OCI-LY3 (cell line): ENCODE results near the gene BAHD1.

Source experiments
- H2AFZ ChIP-seq: fragments of 200-600, 300-600 bp; shearing (Covaris generic); 2 replicates; pipeline ENCODE4 v1.6.0; 2014; ENCODE audit warnings: antibody characterized with exemption, low read depth, low read length
- H3K27ac ChIP-seq: fragments of 200-600, 300-600 bp; sonication (generic); 2 replicates; pipeline ENCODE4 v1.5.1; 2014; ENCODE audit warnings: mild to moderate bottlenecking, low read length, moderate library complexity, mixed read lengths
- H3K27me3 ChIP-seq: fragments of 200-600, 300-600 bp; sonication (generic); 2 replicates; pipeline ENCODE4 v1.6.1; 2014; ENCODE audit warnings: low read depth, low read length, mixed read lengths
- H3K36me3 ChIP-seq: fragments of 200-600, 300-600 bp; sonication (generic); replicated peaks from 2 replicates; pipeline ENCODE3; 2014; ENCODE audit warnings: low read depth, low read length, mixed read lengths
- H3K4me1 ChIP-seq: fragments of 300-600, 200-600 bp; sonication (generic); 2 replicates; pipeline ENCODE4 v1.6.1; 2014; ENCODE audit warnings: low read length, mixed read lengths
- H3K4me2 ChIP-seq: fragments of 200-600, 300-600 bp; sonication (generic); 2 replicates; pipeline ENCODE4 v1.6.1; 2014; ENCODE audit warnings: low read length, mixed read lengths
- H3K4me3 ChIP-seq: fragments of 300-600, 200-600 bp; sonication (generic); 2 replicates; pipeline ENCODE4 v1.5.1; 2014; ENCODE audit warnings: antibody characterized with exemption, mild to moderate bottlenecking, low read length, moderate library complexity
- H3K79me2 ChIP-seq: fragments of 300-600, 200-600 bp; shearing (Covaris generic); 2 replicates; pipeline ENCODE4 v1.6.1; 2014; ENCODE audit warnings: mild to moderate bottlenecking, low read length, mixed read lengths
- H3K9ac ChIP-seq: fragments of 300-600, 200-600 bp; shearing (Covaris generic); 2 replicates; pipeline ENCODE4 v1.6.0; 2014; ENCODE audit warnings: mild to moderate bottlenecking, low read length, moderate library complexity
- H3K9me3 ChIP-seq: fragments of 200-600, 300-600 bp; shearing (Covaris generic); 2 replicates; pipeline ENCODE4 v1.6.1; 2014; ENCODE audit warnings: low read length, mixed read lengths; ENCODE audit not compliant: insufficient read depth
- H4K20me1 ChIP-seq: fragments of 200-600, 300-600 bp; sonication (generic); 2 replicates; pipeline ENCODE4 v1.6.1; 2016; ENCODE audit warnings: low read length, mixed read lengths; ENCODE audit not compliant: insufficient read depth
- EZH2phosphoT487 ChIP-seq: fragments of 200-600 bp; shearing (Covaris generic); IDR thresholded peaks from 2 replicates; pipeline ENCODE4 v1.6.1; 2018; ENCODE audit warnings: antibody characterized with exemption, mixed run types, low read depth
- TF ChIP-seq, protein P1 (sequence below): fragments of 200-600, 300-600 bp; sonication (generic); IDR thresholded peaks from 2 replicates; pipeline ENCODE4 v1.5.1; 2014; ENCODE audit warnings: antibody characterized with exemption, low read length, low read depth

Gene BAHD1

DNA sequence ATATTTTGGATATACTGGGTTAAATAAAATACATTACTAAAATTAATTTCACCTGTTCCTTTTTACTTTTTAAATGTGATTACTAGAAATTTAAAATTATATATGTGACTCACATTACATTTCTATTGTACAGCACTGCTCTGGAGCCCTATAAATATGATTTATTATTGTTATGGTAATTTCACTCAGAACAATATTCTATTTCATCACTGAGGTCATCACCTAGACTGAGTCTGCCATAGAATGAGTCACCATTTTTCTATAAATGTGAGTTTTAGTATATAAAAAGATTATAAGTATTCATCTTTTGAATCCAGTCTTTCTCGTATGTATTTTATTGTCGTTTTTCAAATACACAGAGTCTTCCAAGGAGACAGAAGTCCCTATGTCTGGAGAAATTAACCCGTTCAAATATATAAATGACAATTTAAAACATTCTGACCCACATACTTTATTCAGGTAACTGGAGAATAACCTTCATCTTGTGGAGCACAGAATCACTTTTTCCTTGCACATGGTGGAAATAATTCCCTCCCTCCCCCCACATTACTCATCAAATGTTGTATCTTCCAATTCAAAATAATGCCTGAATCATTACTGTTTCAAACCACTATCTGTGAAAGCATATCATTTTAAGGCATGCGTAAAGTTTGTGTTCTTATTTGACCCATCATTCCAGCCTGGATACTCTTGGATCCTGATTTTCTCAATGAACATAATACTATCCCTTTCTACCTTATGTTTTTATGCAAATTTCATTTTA is 60.0 kb downstream of the BAHD1 start:
- Histone ChIP-seq H4K20me1 (no peaks in the 10 kb centered on the region), H3K4me2 (no peak overlapping the region), H2AFZ (no peak overlapping the region), H3K27me3 (peaks cover 31% of the 10 kb centered on the region), H3K9ac (no peak overlapping the region), H3K4me1 (no peaks in the 10 kb centered on the region), H3K27ac (no peak overlapping the region), H3K4me3 (no peak overlapping the region), H3K9me3 (no peaks in the 10 kb centered on the region), H3K36me3 (no peaks in the 10 kb centered on the region), H3K79me2 (no peaks in the 10 kb centered on the region)
- TF ChIP-seq, protein P1, sequence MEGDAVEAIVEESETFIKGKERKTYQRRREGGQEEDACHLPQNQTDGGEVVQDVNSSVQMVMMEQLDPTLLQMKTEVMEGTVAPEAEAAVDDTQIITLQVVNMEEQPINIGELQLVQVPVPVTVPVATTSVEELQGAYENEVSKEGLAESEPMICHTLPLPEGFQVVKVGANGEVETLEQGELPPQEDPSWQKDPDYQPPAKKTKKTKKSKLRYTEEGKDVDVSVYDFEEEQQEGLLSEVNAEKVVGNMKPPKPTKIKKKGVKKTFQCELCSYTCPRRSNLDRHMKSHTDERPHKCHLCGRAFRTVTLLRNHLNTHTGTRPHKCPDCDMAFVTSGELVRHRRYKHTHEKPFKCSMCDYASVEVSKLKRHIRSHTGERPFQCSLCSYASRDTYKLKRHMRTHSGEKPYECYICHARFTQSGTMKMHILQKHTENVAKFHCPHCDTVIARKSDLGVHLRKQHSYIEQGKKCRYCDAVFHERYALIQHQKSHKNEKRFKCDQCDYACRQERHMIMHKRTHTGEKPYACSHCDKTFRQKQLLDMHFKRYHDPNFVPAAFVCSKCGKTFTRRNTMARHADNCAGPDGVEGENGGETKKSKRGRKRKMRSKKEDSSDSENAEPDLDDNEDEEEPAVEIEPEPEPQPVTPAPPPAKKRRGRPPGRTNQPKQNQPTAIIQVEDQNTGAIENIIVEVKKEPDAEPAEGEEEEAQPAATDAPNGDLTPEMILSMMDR: no peak
- TF ChIP-seq EZH2phosphoT487: no peak

DNA sequence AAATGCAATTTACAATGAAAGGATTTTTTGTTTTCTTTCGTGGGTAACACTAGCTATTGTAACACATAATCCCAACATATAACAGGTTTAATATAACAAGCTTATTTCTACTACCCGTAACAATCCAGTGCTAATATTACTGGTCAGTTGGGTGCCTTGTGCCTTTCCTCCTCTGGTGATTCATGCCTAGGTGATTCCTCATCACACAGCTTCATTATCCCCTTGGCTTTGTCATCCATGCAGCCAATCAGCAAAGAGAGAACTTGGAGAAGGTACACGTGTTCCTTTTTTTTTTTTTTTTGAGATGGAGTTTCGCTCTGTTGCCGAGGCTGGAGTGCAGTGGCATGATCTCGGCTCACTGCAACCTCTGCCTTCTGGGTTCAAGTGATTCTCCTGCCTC is 60.7 kb downstream of the BAHD1 start:
- no peak overlapping the region for H3K4me2 ChIP-seq
- no peak overlapping the region for H3K27ac ChIP-seq
- H3K9ac ChIP-seq: no peak overlapping the region
- H3K27me3 ChIP-seq: peaks cover 31% of the 10 kb centered on the region
- no peak overlapping the region for H3K4me3 ChIP-seq
- no peaks in the 10 kb centered on the region for H4K20me1 ChIP-seq
- H3K36me3 ChIP-seq: no peaks in the 10 kb centered on the region
- H3K4me1 ChIP-seq: peaks cover 1% of the 10 kb centered on the region; the same call in 1 of the 2 replicates
- no peaks in the 10 kb centered on the region for H3K9me3 ChIP-seq
- TF ChIP-seq, protein P1: no peak
- TF ChIP-seq EZH2phosphoT487: no peak
- no peak overlapping the region for H2AFZ ChIP-seq
- H3K79me2 ChIP-seq: no peaks in the 10 kb centered on the region

DNA sequence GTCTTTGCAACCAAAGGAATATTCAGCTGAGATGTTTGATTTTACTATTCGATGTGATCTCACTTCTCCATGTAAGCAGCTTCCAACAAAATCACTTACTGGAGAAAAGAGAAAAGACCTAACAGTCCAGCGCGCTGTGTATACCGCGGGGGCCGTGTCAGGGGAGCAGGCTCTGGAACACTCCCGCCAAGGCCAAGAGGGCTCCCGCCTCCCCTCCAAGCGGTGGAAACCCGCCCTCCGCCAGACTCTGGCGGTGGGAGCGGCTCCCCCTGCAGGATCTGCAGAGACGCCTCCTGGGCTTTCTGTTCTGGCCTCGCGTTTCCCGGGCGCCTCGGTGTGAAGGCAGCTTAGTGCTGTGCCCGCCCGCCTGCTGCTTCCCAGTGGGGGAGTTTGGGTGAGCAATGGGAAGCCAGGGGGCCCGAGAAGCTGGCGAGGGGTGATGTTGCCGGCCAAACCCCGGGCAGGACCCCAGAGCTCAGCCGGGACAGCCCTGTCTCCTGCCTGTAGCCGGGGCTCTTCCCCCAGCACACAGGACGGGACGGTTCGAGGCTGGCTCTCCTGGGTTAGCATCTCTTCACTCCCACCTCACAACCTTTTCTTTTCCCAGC is 66.3 kb downstream of the BAHD1 start:
- no peaks in the 10 kb centered on the region for H4K20me1 ChIP-seq
- no peaks in the 10 kb centered on the region for H3K79me2 ChIP-seq
- H3K4me1 ChIP-seq: peaks cover 14% of the 10 kb centered on the region
- H3K36me3 ChIP-seq: no peaks in the 10 kb centered on the region
- H3K4me2 ChIP-seq: peak overlapping the region; percentile 78
- no peak overlapping the region for H3K27ac ChIP-seq
- H2AFZ ChIP-seq: peak overlapping the region; percentile 59
- H3K4me3 ChIP-seq: peak overlapping the region; percentile 68
- H3K27me3 ChIP-seq: peaks cover 40% of the 10 kb centered on the region
- H3K9ac ChIP-seq: peak overlapping the region; percentile 14; the same call in 1 of the 2 replicates
- TF ChIP-seq, protein P1: peak; percentile 67
- TF ChIP-seq EZH2phosphoT487: no peak
- H3K9me3 ChIP-seq: no peaks in the 10 kb centered on the region

DNA sequence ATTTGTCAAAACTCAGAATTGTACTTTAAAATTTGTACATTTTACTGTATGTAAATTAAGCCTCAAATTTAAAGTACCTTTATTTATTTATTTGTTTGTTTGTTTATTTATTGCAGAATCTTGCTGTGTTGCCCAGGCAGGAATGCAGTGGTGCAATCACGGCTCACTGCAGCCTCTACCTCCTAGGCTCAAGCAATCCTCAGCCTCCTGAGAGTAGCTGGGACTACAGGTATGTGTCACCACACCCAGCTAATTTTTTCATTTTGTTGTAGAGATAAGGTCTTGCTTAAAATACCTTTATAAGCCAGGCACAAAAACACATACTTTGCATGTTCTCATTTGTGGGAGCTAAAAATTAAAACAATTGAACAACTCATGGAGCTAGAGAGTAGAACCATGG is 67.5 kb downstream of the BAHD1 start:
- TF ChIP-seq, protein P1: no peak
- TF ChIP-seq EZH2phosphoT487: no peak
- Histone ChIP-seq H3K36me3 (no peaks in the 10 kb centered on the region), H3K4me1 (peaks cover 14% of the 10 kb centered on the region), H2AFZ (no peak overlapping the region), H3K9ac (no peak overlapping the region), H3K27me3 (peaks cover 32% of the 10 kb centered on the region), H4K20me1 (no peaks in the 10 kb centered on the region), H3K4me2 (no peak overlapping the region), H3K79me2 (no peaks in the 10 kb centered on the region), H3K4me3 (no peak overlapping the region), H3K27ac (no peak overlapping the region), H3K9me3 (no peaks in the 10 kb centered on the region)
